BE2C (cell line): Measurements from ENCODE around the gene OSBPL3.

Experiments used
- DNase-seq: peaks from one replicate; pipeline ENCODE4 v3.0.0-alpha.2; 2020
- H3K27me3 ChIP-seq: fragments of 250-450 bp; sonication (Bioruptor Pico); 2 replicates; pipeline ENCODE4 v1.5.1; 2020; ENCODE audit warnings: mild to moderate bottlenecking
- H3K36me3 ChIP-seq: fragments of 250-450 bp; sonication (Bioruptor Pico); 2 replicates; pipeline ENCODE4 v1.5.1; 2020; ENCODE audit warnings: mild to moderate bottlenecking
- H3K4me1 ChIP-seq: fragments of 250-450 bp; sonication (Bioruptor Pico); 2 replicates; pipeline ENCODE4 v1.5.1; 2020
- H3K4me3 ChIP-seq: 2 replicates; pipeline ENCODE4 v1.5.1; 2011; ENCODE audit warnings: low read depth, low read length
- H3K9me3 ChIP-seq: fragments of 250-450 bp; sonication (Bioruptor Pico); 2 replicates; pipeline ENCODE4 v1.5.1; 2020
- CTCF ChIP-seq: IDR thresholded peaks from 2 replicates; pipeline ENCODE4 v1.5.1; 2012; ENCODE audit warnings: mild to moderate bottlenecking, low read depth, low read length

OSBPL3 gene

DNA sequence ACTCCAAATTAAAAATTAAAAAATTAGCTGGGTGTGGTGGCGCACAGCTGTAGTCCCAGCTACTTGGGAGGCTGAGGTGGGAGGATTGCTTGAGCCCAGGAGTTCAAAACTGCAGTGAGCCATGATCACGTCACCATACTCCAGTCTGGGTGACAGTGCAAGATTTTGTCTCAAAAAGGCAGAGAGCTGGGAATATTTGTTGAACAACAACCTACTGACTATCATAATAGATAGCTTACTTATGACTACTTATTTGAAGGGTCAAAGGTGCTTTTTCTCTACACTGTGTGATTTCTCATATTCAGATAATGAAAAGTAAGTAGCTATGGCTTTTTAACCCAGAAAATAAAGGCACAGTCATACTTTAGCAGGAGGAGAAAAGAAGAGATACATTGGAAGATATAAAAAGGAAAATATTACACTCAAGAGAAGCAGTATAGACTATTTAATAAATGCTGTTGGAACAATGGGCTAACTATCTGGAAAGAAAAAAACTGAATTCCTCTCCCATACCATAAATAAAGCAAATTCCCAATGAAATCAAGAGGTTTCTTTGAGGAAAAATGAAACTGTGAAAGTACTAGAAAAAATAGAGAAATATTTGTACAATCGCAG, 229.4 kb downstream of the OSBPL3 start:
- H3K27me3 ChIP-seq = no peaks in the 10 kb centered on the region
- H3K36me3 ChIP-seq = no peaks in the 10 kb centered on the region
- TF ChIP-seq CTCF = no peak
- DNase-seq = no peak
- H3K9me3 ChIP-seq = no peaks in the 10 kb centered on the region
- no peak overlapping the region for H3K4me3 ChIP-seq
- no peaks in the 10 kb centered on the region for H3K4me1 ChIP-seq

DNA sequence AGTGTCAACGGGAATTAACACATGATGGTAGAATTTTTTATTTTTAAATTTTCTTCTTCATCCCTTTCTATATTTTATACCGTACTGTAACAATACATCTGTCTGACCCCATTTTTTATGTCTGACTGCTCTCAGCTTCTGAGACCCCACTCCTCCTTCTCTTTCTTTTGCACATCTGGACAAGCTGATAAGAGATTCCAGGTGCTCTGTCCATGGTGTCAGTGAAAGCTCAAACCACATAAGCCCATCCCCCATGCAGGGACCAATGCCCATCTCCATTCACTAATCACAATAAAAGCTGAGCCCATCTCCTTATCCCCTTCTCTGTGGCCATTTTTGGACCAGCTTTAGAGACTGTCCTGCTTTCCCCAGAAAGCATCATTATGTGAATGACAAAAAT, 231.5 kb downstream of the OSBPL3 start:
- no peak for DNase-seq
- no peaks in the 10 kb centered on the region for H3K9me3 ChIP-seq
- H3K36me3 ChIP-seq = no peaks in the 10 kb centered on the region
- no peaks in the 10 kb centered on the region for H3K4me1 ChIP-seq
- TF ChIP-seq CTCF = no peak
- H3K4me3 ChIP-seq = no peak overlapping the region
- no peaks in the 10 kb centered on the region for H3K27me3 ChIP-seq
